HepG2 (cell line): Measurements from ENCODE around the gene SH2D1B. TPM values are rescaled to one million over a fixed set of nuclear protein-coding genes. Genes with fewer than 3 reads are reported as not detected.

Experiments used
- ATAC-seq: fragments of 200-7000 bp; cut with Tn5 transposase; 3 replicates; pipeline ENCODE4 v1.9.1; 2020; ENCODE audit warnings: mild to moderate bottlenecking, moderate library complexity
- BruUV-seq: library from RNA; stranded (reverse); fragments of 400-500 nt; replicated peaks from 2 replicates; lab custom pipeline; 2021; lab: Mats Ljungman, UMichigan
- CTCF ChIA-PET: fragments of 300-600 bp; formaldehyde crosslinking; extraction: SDS; loops from one replicate; lab custom pipeline; 2021; ENCODE audit warnings: low total read pairs, inconsistent platforms, low intra/inter-chr PET ratio; lab: Yijun Ruan, JAX
- POLR2A ChIA-PET: fragments of 350-600 bp; sonication (Branson Sonifier 250); formaldehyde crosslinking; loops from one replicate; lab custom pipeline; 2020; ENCODE audit warnings: antibody characterized with exemption, inconsistent platforms; lab: Yijun Ruan, JAX
- DNase-seq: peaks from one replicate; pipeline ENCODE4 v3.0.0-alpha.2; 2015; ENCODE audit warnings: low spot score
- FAIRE-seq: peaks from 3 replicates; lab custom pipeline; 2011; peaks lifted over from hg19 to GRCh38; lab: Jason Lieb, UNC
- H2AFZ ChIP-seq: one replicate; pipeline ENCODE4 v1.6.1; 2011; ENCODE audit warnings: low read length, inconsistent platforms
- H3K27ac ChIP-seq: fragments of 300-600 bp; 3 replicates; pipeline ENCODE4 v1.8.0; 2011; ENCODE audit warnings: mixed run types, mild to moderate bottlenecking, mixed read lengths, low read length, inconsistent platforms; ENCODE audit not compliant: insufficient read depth; ENCODE audit errors: extremely low read length
- H3K27me3 ChIP-seq, 2 experiments: fragments of 200-600 bp in 1 of 2; 2 replicates in 1 of 2; 3 replicates in 1 of 2; pipeline versions ENCODE4 v1.6.0 to v1.8.0; 2011; ENCODE audit warnings: low read length in 2 of 2, mild to moderate bottlenecking in 2 of 2, moderate library complexity in 2 of 2, inconsistent platforms in 1 of 2; ENCODE audit not compliant: insufficient read depth in 2 of 2, control insufficient read depth in 1 of 2
- H3K36me3 ChIP-seq, 2 experiments: fragments of 200-600 bp in 1 of 2; replicated peaks in 1 of 2; 2 replicates in 1 of 2; 3 replicates in 1 of 2; pipeline versions ENCODE4 v1.5.1 to v1.8.0; 2011; ENCODE audit warnings: low read length in 2 of 2, inconsistent platforms in 1 of 2; ENCODE audit not compliant: insufficient read depth in 2 of 2, control insufficient read depth in 1 of 2
- H3K4me1 ChIP-seq: 2 replicates; pipeline ENCODE4 v1.5.1; 2012; ENCODE audit warnings: low read length, inconsistent platforms; ENCODE audit not compliant: insufficient read depth
- H3K4me2 ChIP-seq: 2 replicates; pipeline ENCODE4 v1.6.0; 2011; ENCODE audit warnings: low read depth, low read length, inconsistent platforms
- H3K4me3 ChIP-seq, 3 experiments: fragments of 200-600 bp in 1 of 3; sonication (generic), shearing (Covaris generic) in 1 of 3; replicated peaks in 1 of 3; 2 replicates each; pipeline ENCODE4 v1.5.1; 2011 to 2016; ENCODE audit warnings: low read length in 3 of 3, inconsistent platforms in 2 of 3, low read depth in 2 of 3, mild to moderate bottlenecking in 2 of 3, control low read depth in 1 of 3, mixed read lengths in 1 of 3; ENCODE audit not compliant: insufficient read depth in 1 of 3
- H3K79me2 ChIP-seq: one replicate; pipeline ENCODE4 v1.6.1; 2011; ENCODE audit warnings: low read length, inconsistent platforms; ENCODE audit not compliant: insufficient read depth
- H3K9ac ChIP-seq: 2 replicates; pipeline ENCODE4 v1.6.0; 2011; ENCODE audit warnings: mild to moderate bottlenecking, low read depth, low read length, inconsistent platforms; ENCODE audit not compliant: insufficient read depth
- H3K9me3 ChIP-seq: 2 replicates; pipeline ENCODE4 v1.5.1; 2012; ENCODE audit warnings: mild to moderate bottlenecking, low read length
- H4K20me1 ChIP-seq: 2 replicates; pipeline ENCODE4 v1.6.0; 2011; ENCODE audit warnings: inconsistent platforms, mild to moderate bottlenecking, low read length, moderate library complexity; ENCODE audit not compliant: insufficient read depth
- MTF2 ChIP-seq: sonication (generic); formaldehyde crosslinking; IDR thresholded peaks from 2 replicates; pipeline ENCODE4 v1.5.0; 2020; ENCODE audit warnings: missing genetic modification reagents, borderline replicate concordance
- NFIB ChIP-seq: sonication (generic); formaldehyde crosslinking; IDR thresholded peaks from 2 replicates; pipeline ENCODE4 v1.9.0; 2021; ENCODE audit warnings: missing genetic modification reagents, mild to moderate bottlenecking, borderline replicate concordance
- ONECUT2 ChIP-seq: sonication (generic); formaldehyde crosslinking; IDR thresholded peaks from 2 replicates; pipeline ENCODE4 v1.4.0; 2020; ENCODE audit warnings: missing genetic modification reagents
- PRDM4 ChIP-seq: sonication (generic); formaldehyde crosslinking; IDR thresholded peaks from 2 replicates; pipeline ENCODE4 v1.9.0; 2021; ENCODE audit warnings: missing genetic modification reagents, borderline replicate concordance
- RBAK ChIP-seq: sonication (generic); formaldehyde crosslinking; IDR thresholded peaks from 2 replicates; pipeline ENCODE4 v1.5.1; 2020; ENCODE audit warnings: mild to moderate bottlenecking, missing genetic modification reagents
- SNAPC2 ChIP-seq: sonication (generic); formaldehyde crosslinking; IDR thresholded peaks from 2 replicates; pipeline ENCODE4 v1.8.1; 2022; ENCODE audit warnings: mild to moderate bottlenecking, missing genetic modification reagents
- SRSF9 ChIP-seq: fragments of 200-400 bp; formaldehyde crosslinking; IDR thresholded peaks from 2 replicates; pipeline ENCODE4 v1.6.1; 2018; ENCODE audit warnings: borderline replicate concordance, mild to moderate bottlenecking, low read depth, low read length; ENCODE audit not compliant: insufficient read depth, poor library complexity, severe bottlenecking
- ZNF124 ChIP-seq: sonication (generic); formaldehyde crosslinking; IDR thresholded peaks from 2 replicates; pipeline ENCODE4 v1.4.0; 2020; ENCODE audit warnings: missing genetic modification reagents
- ZNF484 ChIP-seq: sonication (generic); formaldehyde crosslinking; IDR thresholded peaks from 2 replicates; pipeline ENCODE4 v1.5.1; 2020; ENCODE audit warnings: mild to moderate bottlenecking, low read depth, missing genetic modification reagents, borderline replicate concordance
- ZNF510 ChIP-seq: sonication (generic); formaldehyde crosslinking; IDR thresholded peaks from 2 replicates; pipeline ENCODE4 v1.4.0; 2020; ENCODE audit warnings: low read depth, mild to moderate bottlenecking, missing genetic modification reagents
- ZNF512B ChIP-seq: sonication (generic); formaldehyde crosslinking; IDR thresholded peaks from 2 replicates; pipeline ENCODE4 v1.5.1; 2020; ENCODE audit warnings: missing genetic modification reagents, mild to moderate bottlenecking, borderline replicate concordance
- ZNF747 ChIP-seq: sonication (generic); formaldehyde crosslinking; IDR thresholded peaks from 2 replicates; pipeline ENCODE4 v1.8.1; 2023; ENCODE audit warnings: missing genetic modification reagents, mild to moderate bottlenecking, borderline replicate concordance
- ZNF839 ChIP-seq: sonication (generic); formaldehyde crosslinking; IDR thresholded peaks from 2 replicates; pipeline ENCODE4 v1.4.0; 2020; ENCODE audit warnings: missing genetic modification reagents, mild to moderate bottlenecking, borderline replicate concordance
- ZUFSP ChIP-seq: sonication (generic); formaldehyde crosslinking; IDR thresholded peaks from 2 replicates; pipeline ENCODE4 v1.9.0; 2021; ENCODE audit warnings: missing genetic modification reagents, mild to moderate bottlenecking, borderline replicate concordance
- WGBS: methylation state at CpG from one replicate; pipeline ENCODE4 v1.1.6; 2017; ENCODE audit warnings: low lambda C conversion rate; 5-methylcytosine and 5-hydroxymethylcytosine counted together
- in situ Hi-C: cut with HindIII; loops from 2 replicates; pipeline ENCODE4 v1.10.0; 2017; ENCODE audit warnings: low pct_unique_long_range_greater_than_20kb; ENCODE audit not compliant: extremely low pct_ligation_motif_present
- intact Hi-C: fragments of 100-400 bp; cut with micrococcal nuclease; formaldehyde crosslinking; loops from one replicate; pipeline ENCODE4 v1.10.0; 2022; ENCODE audit not compliant: unreplicated experiment
- polyA plus RNA-seq, 8 experiments: library from polyadenylated mRNA; depleted of rRNA in 3 of 8; stranded (reverse) in 7 of 8; unstranded in 1 of 8; fragments of >200 nt; fragmentation: Illumina TruSeq in 4 of 8; extraction: Trizol in 4 of 8; gene quantifications; 2 replicates each; pipeline versions ENCODE4 v1.2.1 to v1.2.3, GENCODE V29; 2011 to 2016; ENCODE audit warnings: low read depth in 4 of 8, missing spikeins in 1 of 8, mixed read lengths in 1 of 8; ENCODE audit not compliant: insufficient read depth in 1 of 8
- total RNA-seq, 5 experiments: library from RNA; depleted of rRNA; stranded (reverse); fragments of >200 nt; fragmentation: Illumina TruSeq; extraction: Trizol; gene quantifications; 2 replicates each; pipeline ENCODE4 v1.2.3, GENCODE V29; 2016; ENCODE audit warnings: low read depth in 1 of 5

The SH2D1B gene
- total and polyA plus RNA-seq, 2 of the 13 experiments (the other 11 are each of a cell fraction or from before 2014, with no cell fraction given) = not detected

GRCh38 chr1:162373541-162374260 lies 38.2 kb downstream of the SH2D1B start (continued):
- TF ChIP-seq ZNF747 (CRISPR knock-in tag) = no peak
- no peak for TF ChIP-seq RBAK (CRISPR knock-in tag)
- no peak for TF ChIP-seq ONECUT2
- TF ChIP-seq ZNF510 (CRISPR knock-in tag) = no peak
- no peak for TF ChIP-seq ZNF839
- TF ChIP-seq ZUFSP (CRISPR knock-in tag) = no peak
- no peak for TF ChIP-seq SNAPC2

DNA sequence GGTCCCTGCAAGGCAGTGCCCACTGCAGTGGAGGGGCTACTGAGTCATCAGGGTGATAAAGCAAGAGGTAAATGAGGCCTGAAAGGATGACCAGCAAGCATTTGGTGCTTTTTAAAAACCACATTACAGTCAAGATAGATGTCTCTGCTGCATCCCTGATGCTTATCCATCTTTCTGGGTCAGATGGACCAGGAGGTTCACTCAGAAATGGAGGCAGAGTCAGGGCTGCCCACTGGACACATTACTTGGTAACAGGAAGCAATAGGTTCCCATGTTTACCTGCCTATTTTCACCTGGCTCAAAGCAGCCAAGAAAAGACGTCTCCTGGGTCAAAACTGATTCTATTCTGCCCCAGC lies 38.9 kb downstream of the SH2D1B start:
- H3K36me3 ChIP-seq = peaks cover 1 to 10% of the 10 kb centered on the region in 2 experiments; a peak in 3 of 5 replicates
- 90% methylated on average over 1 of the region's 1 CpG for WGBS
- FAIRE-seq = no peak
- H3K4me2 ChIP-seq = no peak overlapping the region
- no TSS peak for BruUV-seq
- H3K4me1 ChIP-seq = peaks cover 10% of the 10 kb centered on the region
- no peak for DNase-seq
- POLR2A ChIA-PET = no interaction called here
- H2AFZ ChIP-seq = no peak overlapping the region
- H3K9ac ChIP-seq = no peak overlapping the region
- H3K4me3 ChIP-seq = no peak overlapping the region
- no peaks in the 10 kb centered on the region for H3K9me3 ChIP-seq
- no peak for TF ChIP-seq MTF2
- no peak for TF ChIP-seq ZNF484 (CRISPR knock-in tag)
- TF ChIP-seq SRSF9 = no peak
- no peak for TF ChIP-seq NFIB
- TF ChIP-seq ZNF124 (CRISPR knock-in tag) = no peak
- no peak for TF ChIP-seq PRDM4
- TF ChIP-seq ZNF512B (CRISPR knock-in tag) = no peak
- TF ChIP-seq, all 625 proteins: peak for 0
- Histone ChIP-seq H3K27me3 (no peaks in the 10 kb centered on the region), H3K79me2 (no peaks in the 10 kb centered on the region), H4K20me1 (no peaks in the 10 kb centered on the region), H3K27ac (no peak overlapping the region)
- CTCF ChIA-PET = no interaction called here
- no peak for ATAC-seq
- intact Hi-C loops (no loop called here), in situ Hi-C loops (no loop called here)
